Gastroesophageal sphincter (tissue), 4 donors: ENCODE results near the gene PTPRE. TPM values are rescaled to one million over a fixed set of nuclear protein-coding genes. Genes with fewer than 3 reads are reported as not detected.

Experiments
- ATAC-seq: fragments of 150-250 bp; one replicate; pipeline ENCODE4 v1.9.1; 2016; ENCODE audit warnings: mild to moderate bottlenecking, moderate library complexity
- H3K27ac ChIP-seq, 4 donors: fragments of 200-600 bp; sonication (generic) in 3 of 4; 1 replicate in 3 of 4; 2 replicates in 1 of 4; pipeline ENCODE4 v1.5.1; 2016 to 2019
- H3K27me3 ChIP-seq: fragments of 200-600 bp; sonication (generic); one replicate; pipeline ENCODE4 v1.5.1; 2019
- H3K36me3 ChIP-seq, 2 donors: fragments of 200-600 bp; sonication (generic); one replicate each; pipeline ENCODE4 v1.5.1; 2019; ENCODE audit warnings: control low read depth in 1 of 2
- H3K4me1 ChIP-seq, 3 donors: fragments of 200-600 bp; sonication (generic); 1 replicate in 2 of 3; 2 replicates in 1 of 3; pipeline ENCODE4 v1.5.1; 2016 to 2019; ENCODE audit warnings: control low read depth in 2 of 3
- H3K4me3 ChIP-seq, 2 donors: fragments of 200-600 bp; sonication (generic); one replicate each; pipeline ENCODE4 v1.5.1; 2019; ENCODE audit warnings: mild to moderate bottlenecking in 1 of 2, moderate library complexity in 1 of 2
- H3K9me3 ChIP-seq, 3 donors: fragments of 200-600 bp; sonication (generic); one replicate each; pipeline ENCODE4 v1.5.1; 2017 to 2019; ENCODE audit warnings: control low read depth in 2 of 3
- CTCF ChIP-seq, 4 experiments: fragments of 200-600 bp in 2 of 4; fragments of 450-650 bp in 2 of 4; sonication (generic) in 1 of 4; IDR thresholded peaks; one replicate each; pipeline ENCODE4 v1.5.1; 2017 to 2019; ENCODE audit warnings: antibody characterized with exemption in 4 of 4, mild to moderate bottlenecking in 2 of 4, moderate library complexity in 2 of 4
- EP300 ChIP-seq: sonication (generic); formaldehyde crosslinking; IDR thresholded peaks from one replicate; pipeline ENCODE4 v1.6.1; 2017; ENCODE audit warnings: antibody characterized with exemption, mild to moderate bottlenecking
- POLR2A ChIP-seq, 2 donors: fragments of 450-650 bp; IDR thresholded peaks; one replicate each; pipeline ENCODE4 v1.6.1; 2017; ENCODE audit warnings: antibody characterized with exemption in 2 of 2, mild to moderate bottlenecking in 2 of 2, moderate library complexity in 1 of 2
- POLR2AphosphoS5 ChIP-seq: sonication (generic); formaldehyde crosslinking; IDR thresholded peaks from one replicate; pipeline ENCODE4 v1.6.1; 2017; ENCODE audit warnings: antibody characterized with exemption
- WGBS, 2 donors: methylation state at CpG; one replicate each; pipeline ENCODE4 v1.1.5; 2018; ENCODE audit warnings: low coverage in 1 of 2; 5-methylcytosine and 5-hydroxymethylcytosine counted together
- total RNA-seq, 4 donors: library from RNA; depleted of rRNA; stranded (reverse); fragments of >200 nt; gene quantifications; one replicate each; pipeline ENCODE4 v1.1.0, GENCODE V29; 2016

PTPRE gene
- total RNA-seq, 4 donors from 2014 or later = 6.4 to 16.4 (median 8.5) TPM

- peaks cover 5% of the 10 kb centered on the region for H3K27me3 ChIP-seq
- no peaks in the 10 kb centered on the region for H3K4me1 ChIP-seq
- no peak overlapping the region for H3K27ac ChIP-seq
- H3K36me3 ChIP-seq = no peaks in the 10 kb centered on the region
- TF ChIP-seq CTCF (IDR thresholded peaks at IDR 0.05) = no peak
- TF ChIP-seq POLR2A (IDR thresholded peaks at IDR 0.05) = no peak
- no peak for TF ChIP-seq EP300
- TF ChIP-seq POLR2AphosphoS5 = no peak
- no peaks in the 10 kb centered on the region for H3K9me3 ChIP-seq
- ATAC-seq = no peak
- 73 to 93% methylated on average over 3 to 6 of the region's 11 CpGs for WGBS, 2 donors
- no peak overlapping the region for H3K4me3 ChIP-seq
These were observed 188.3 kb downstream of the PTPRE start for GRCh38 chr10:128095027-128095752.

GRCh38 chr10:128095753-128096469 is 189.0 kb downstream of the PTPRE start:
- no peak for ATAC-seq
- H3K36me3 ChIP-seq = no peaks in the 10 kb centered on the region
- H3K27me3 ChIP-seq = no peaks in the 10 kb centered on the region
- H3K4me1 ChIP-seq = no peaks in the 10 kb centered on the region
- no peak overlapping the region for H3K27ac ChIP-seq
- no peak for TF ChIP-seq CTCF (IDR thresholded peaks at IDR 0.05)
- no peak for TF ChIP-seq EP300
- no peak for TF ChIP-seq POLR2A (IDR thresholded peaks at IDR 0.05)
- TF ChIP-seq POLR2AphosphoS5 = no peak
- H3K9me3 ChIP-seq = no peaks in the 10 kb centered on the region
- 79 to 100% methylated on average over 3 to 6 of the region's 11 CpGs for WGBS, 2 donors
- H3K4me3 ChIP-seq = no peak overlapping the region

GRCh38 chr10:128096486-128097199 is 189.7 kb downstream of the PTPRE start:
- no peaks in the 10 kb centered on the region for H3K27me3 ChIP-seq
- no peaks in the 10 kb centered on the region for H3K4me1 ChIP-seq
- no peaks in the 10 kb centered on the region for H3K9me3 ChIP-seq
- WGBS, 2 donors = 79 to 100% methylated on average over 1 to 2 of the region's 5 CpGs
- H3K36me3 ChIP-seq = no peaks in the 10 kb centered on the region
- TF ChIP-seq EP300 (no peak), CTCF (IDR thresholded peaks at IDR 0.05) (no peak), POLR2A (IDR thresholded peaks at IDR 0.05) (no peak), POLR2AphosphoS5 (no peak)
- H3K4me3 ChIP-seq = no peak overlapping the region
- no peak for ATAC-seq
- H3K27ac ChIP-seq = no peak overlapping the region

GRCh38 chr10:128097783-128098182 is 190.9 kb downstream of the PTPRE start:
- no peaks in the 10 kb centered on the region for H3K27me3 ChIP-seq
- H3K4me1 ChIP-seq = no peaks in the 10 kb centered on the region
- TF ChIP-seq CTCF (IDR thresholded peaks at IDR 0.05) = no peak
- no peak for TF ChIP-seq POLR2AphosphoS5
- TF ChIP-seq EP300 = no peak
- no peak for TF ChIP-seq POLR2A (IDR thresholded peaks at IDR 0.05)
- no peaks in the 10 kb centered on the region for H3K36me3 ChIP-seq
- no peak overlapping the region for H3K4me3 ChIP-seq
- no peak overlapping the region for H3K27ac ChIP-seq
- no peaks in the 10 kb centered on the region for H3K9me3 ChIP-seq
- no peak for ATAC-seq
- 86 to 89% methylated on average over 1 to 2 of the region's 8 CpGs for WGBS, 2 donors
